ENCODE results near the gene HOXC4.
"Not testable (repeated sequence)": the region's sequence is repeated elsewhere in the genome, so short reads cannot be mapped to it uniquely, and the experiment has no call there.

The HOXC4 gene

GRCh38 chr12:54102223-54102622 lies 48.6 kb downstream of the HOXC4 start:
- DNase-seq (ENCODE audit: low spot score) = not testable (repeated sequence)

- not testable (repeated sequence) for DNase-seq (ENCODE audit: low spot score)
Observed at GRCh38 chr12:54103827-54104226, 50.2 kb downstream of the HOXC4 start.

All from GM20000 (cell line).